Inflammatory macrophage (primary cell): ENCODE measurements around the gene DDIAS.
"Not testable (repeated sequence)": the region's sequence is repeated elsewhere in the genome, so short reads cannot be mapped to it uniquely, and the experiment has no call there.

Experiments
- DNase-seq, 2 donors: peaks; one replicate each; pipeline ENCODE4 v3.0.0-alpha.2; 2020 to 2022

DDIAS gene

GRCh38 chr11:82889133-82890001 lies 12.2 kb upstream of the DDIAS start:
- DNase-seq = peak; percentile 73 to 83

- no peak for DNase-seq
Measured at GRCh38 chr11:82890002-82890341, 11.6 kb upstream of the DDIAS start.

- peak; percentile 36 to 63 for DNase-seq
Measured at GRCh38 chr11:82890936-82891335, 10.6 kb upstream of the DDIAS start.

GRCh38 chr11:82892611-82893169 lies 8.8 kb upstream of the DDIAS start:
- DNase-seq = no peak

GRCh38 chr11:82895437-82896091 lies 6.0 kb upstream of the DDIAS start:
- DNase-seq = peak; percentile 69 to 74

- DNase-seq = no peak
Measured at GRCh38 chr11:82896183-82896582, 5.4 kb upstream of the DDIAS start.

- DNase-seq = peak in 1 of 2 donors; percentile 42
Measured at GRCh38 chr11:82898241-82898640, 3.3 kb upstream of the DDIAS start.

GRCh38 chr11:82899186-82899820 lies 2.2 kb upstream of the DDIAS start:
- DNase-seq = no peak

- DNase-seq = no peak
Measured at GRCh38 chr11:82899957-82900276, 1.6 kb upstream of the DDIAS start.

GRCh38 chr11:82900277-82901164 lies 1.0 kb upstream of the DDIAS start, which contains the start of gene PRCP:
TSS of gene PRCP (minus strand) at chr11:82900430. CDS start at chr11:82900402, 28 bp downstream.
- DNase-seq = peak; percentile 81 to 94

GRCh38 chr11:82901922-82902485 lies 468 bp downstream of the DDIAS start:
- no peak for DNase-seq

- DNase-seq = no peak
Measured at GRCh38 chr11:82902880-82903279, 1.3 kb downstream of the DDIAS start.

GRCh38 chr11:82903843-82904586 lies 2.5 kb downstream of the DDIAS start:
- DNase-seq = no peak

- peak in 1 of 2 donors; percentile 51 for DNase-seq
Measured at GRCh38 chr11:82906236-82906635, 4.7 kb downstream of the DDIAS start.

- no peak for DNase-seq
Measured at GRCh38 chr11:82906931-82907330, 5.4 kb downstream of the DDIAS start.

GRCh38 chr11:82907371-82907770 lies 5.8 kb downstream of the DDIAS start:
- peak; percentile 77 to 91 for DNase-seq

GRCh38 chr11:82908311-82908710 lies 6.8 kb downstream of the DDIAS start:
- no peak for DNase-seq

GRCh38 chr11:82909015-82909640 lies 7.6 kb downstream of the DDIAS start:
- no peak for DNase-seq

- DNase-seq = not testable (repeated sequence)
Measured at GRCh38 chr11:82919786-82920185, 18.2 kb downstream of the DDIAS start.

GRCh38 chr11:82920227-82920626 lies 18.7 kb downstream of the DDIAS start:
- DNase-seq = not testable (repeated sequence)
